Keratinocyte (primary cell): ENCODE measurements around the gene MTM1. TPM values are rescaled to one million over a fixed set of nuclear protein-coding genes. Genes with fewer than 3 reads are reported as not detected.

Experiments used
- DNase-seq: peaks from one replicate; pipeline ENCODE4 v3.0.0-alpha.2; 2011; ENCODE audit warnings: low read depth, missing footprints, low spot score
- FAIRE-seq: peaks from 2 replicates; lab custom pipeline; 2011; peaks lifted over from hg19 to GRCh38; lab: Jason Lieb, UNC
- H2AFZ ChIP-seq: 2 replicates; pipeline ENCODE4 v1.6.0; 2012; ENCODE audit warnings: low read length, control low read depth, inconsistent platforms; ENCODE audit not compliant: control insufficient read depth
- H3K27ac ChIP-seq: 2 replicates; pipeline ENCODE4 v1.5.1; 2011; ENCODE audit warnings: low read length; ENCODE audit not compliant: control insufficient read depth, insufficient read depth
- H3K27me3 ChIP-seq: 3 replicates; pipeline ENCODE4 v1.6.0; 2011; ENCODE audit warnings: low read length; ENCODE audit not compliant: control insufficient read depth, insufficient read depth; ENCODE audit errors: extremely low read depth
- H3K36me3 ChIP-seq, 2 experiments: 2 replicates in 1 of 2; 3 replicates in 1 of 2; pipeline ENCODE4 v1.5.1; 2011; ENCODE audit warnings: low read length in 2 of 2, mild to moderate bottlenecking in 1 of 2; ENCODE audit not compliant: control insufficient read depth in 2 of 2, insufficient read depth in 2 of 2; ENCODE audit errors: extremely low read depth in 1 of 2
- H3K4me1 ChIP-seq: 3 replicates; pipeline ENCODE4 v1.5.1; 2011; ENCODE audit warnings: low read length; ENCODE audit not compliant: control insufficient read depth, insufficient read depth; ENCODE audit errors: extremely low read depth
- H3K4me2 ChIP-seq: 3 replicates; pipeline ENCODE4 v1.6.0; 2011; ENCODE audit warnings: low read depth, low read length; ENCODE audit not compliant: control insufficient read depth, insufficient read depth; ENCODE audit errors: extremely low read depth
- H3K4me3 ChIP-seq, 3 experiments: fragments of 200-600 bp in 1 of 3; sonication (generic) in 1 of 3; 2 replicates in 2 of 3; 3 replicates in 1 of 3; pipeline ENCODE4 v1.5.1; 2011 to 2016; ENCODE audit warnings: low read length in 3 of 3, mild to moderate bottlenecking in 3 of 3, control low read depth in 2 of 3, inconsistent platforms in 1 of 3, low read depth in 1 of 3, mixed read lengths in 1 of 3, mixed run types in 1 of 3, moderate library complexity in 1 of 3; ENCODE audit not compliant: control insufficient read depth in 2 of 3, insufficient read depth in 2 of 3; ENCODE audit errors: extremely low read depth in 1 of 3
- H3K79me2 ChIP-seq: 2 replicates; pipeline ENCODE4 v1.6.0; 2012; ENCODE audit warnings: low read length; ENCODE audit not compliant: control insufficient read depth, insufficient read depth
- H3K9ac ChIP-seq: 3 replicates; pipeline ENCODE4 v1.6.0; 2011; ENCODE audit warnings: low read length; ENCODE audit not compliant: control insufficient read depth, insufficient read depth; ENCODE audit errors: extremely low read depth
- H3K9me1 ChIP-seq: 3 replicates; pipeline ENCODE4 v1.6.0; 2011; ENCODE audit warnings: low read length; ENCODE audit not compliant: control insufficient read depth, insufficient read depth; ENCODE audit errors: extremely low read depth
- H3K9me3 ChIP-seq: 2 replicates; pipeline ENCODE4 v1.5.1; 2012; ENCODE audit warnings: low read depth, low read length; ENCODE audit not compliant: control insufficient read depth
- H4K20me1 ChIP-seq: 3 replicates; pipeline ENCODE4 v1.6.0; 2011; ENCODE audit warnings: low read length; ENCODE audit not compliant: control insufficient read depth, insufficient read depth; ENCODE audit errors: extremely low read depth
- CTCF ChIP-seq, 3 experiments: IDR thresholded peaks in 1 of 3; conservative IDR thresholded peaks in 1 of 3; optimal IDR thresholded peaks in 1 of 3; 2 replicates in 2 of 3; 3 replicates in 1 of 3; pipeline versions ENCODE3 to v1.5.1; 2011; ENCODE audit warnings: low read length in 3 of 3, mild to moderate bottlenecking in 3 of 3, moderate library complexity in 2 of 3, control low read depth in 1 of 3, inconsistent platforms in 1 of 3; ENCODE audit not compliant: insufficient read depth in 2 of 3; ENCODE audit errors: extremely low read depth in 1 of 3
- EZH2 ChIP-seq: IDR thresholded peaks from one replicate; pipeline ENCODE4 v1.6.1; 2012; ENCODE audit warnings: inconsistent platforms, mild to moderate bottlenecking, low read length, moderate library complexity
- dilution Hi-C: fragments of 300-500 bp; cut with MboI; formaldehyde crosslinking; loops from one replicate; pipeline ENCODE4 v1.7.0; 2020; ENCODE audit warnings: low sequenced_read_pairs; ENCODE audit not compliant: extremely low pct_ligation_motif_present
- polyA plus RNA-seq, 5 experiments: library from polyadenylated mRNA; depleted of rRNA in 3 of 5; stranded (reverse) in 3 of 5; stranded (forward) in 1 of 5; unstranded in 1 of 5; fragments of >200 nt; gene quantifications; 1 replicate in 1 of 5; 2 replicates in 3 of 5; 3 replicates in 1 of 5; pipeline versions ENCODE4 v1.2.1 to v1.2.3, GENCODE V29; 2011 to 2012; ENCODE audit warnings: missing spikeins in 2 of 5, low read depth in 1 of 5, low replicate concordance in 1 of 5

The MTM1 gene
- polyA plus RNA-seq, 1 donor (not counting 4 experiments of a cell fraction or from before 2014, with no cell fraction given) = 13.9 TPM

- TF ChIP-seq EZH2 (no peak), CTCF (optimal IDR thresholded peaks at IDR 0.05 in 1 of 3, IDR thresholded peaks at IDR 0.05 in 1 of 3, conservative IDR thresholded peaks at IDR 0.05 in 1 of 3; ENCODE audit: extremely low read depth in 1 of 3, insufficient read depth in 2 of 3, low read length in 3 of 3) (no peak)
- Histone ChIP-seq H3K36me3 (peaks cover 0 to 2% of the 10 kb centered on the region in 2 experiments), H3K4me2 (no peak overlapping the region), H3K27me3 (no peaks in the 10 kb centered on the region), H3K9me1 (no peaks in the 10 kb centered on the region), H3K4me3 (no peak overlapping the region), H3K9me3 (no peaks in the 10 kb centered on the region), H3K79me2 (no peaks in the 10 kb centered on the region), H3K9ac (no peak overlapping the region), H2AFZ (no peak overlapping the region), H4K20me1 (no peaks in the 10 kb centered on the region), H3K27ac (no peak overlapping the region), H3K4me1 (no peaks in the 10 kb centered on the region)
- no peak for DNase-seq
- dilution Hi-C loops = no loop called here
- FAIRE-seq = no peak
These were observed 38.8 kb downstream of the MTM1 start for GRCh38 chrX:150607201-150607600.

- Histone ChIP-seq H3K36me3 (peaks cover 0 to 3% of the 10 kb centered on the region in 2 experiments), H3K79me2 (no peaks in the 10 kb centered on the region), H2AFZ (no peak overlapping the region), H3K4me1 (no peaks in the 10 kb centered on the region), H3K4me3 (no peak overlapping the region), H3K27ac (no peak overlapping the region), H3K9me3 (no peaks in the 10 kb centered on the region), H3K4me2 (no peak overlapping the region), H4K20me1 (no peaks in the 10 kb centered on the region), H3K27me3 (no peaks in the 10 kb centered on the region), H3K9me1 (no peaks in the 10 kb centered on the region), H3K9ac (no peak overlapping the region)
- FAIRE-seq (no peak), DNase-seq (no peak)
- TF ChIP-seq EZH2 (no peak), CTCF (optimal IDR thresholded peaks at IDR 0.05 in 1 of 3, IDR thresholded peaks at IDR 0.05 in 1 of 3, conservative IDR thresholded peaks at IDR 0.05 in 1 of 3; ENCODE audit: extremely low read depth in 1 of 3, insufficient read depth in 2 of 3, low read length in 3 of 3) (no peak)
- dilution Hi-C loops = no loop called here
These were observed 41.6 kb downstream of the MTM1 start for GRCh38 chrX:150610043-150610442.
